HepG2 (cell line): ENCODE results near the gene CCDC66.

Source experiments
- CTCF ChIP-seq: sonication (generic); formaldehyde crosslinking; IDR thresholded peaks from 2 replicates; pipeline ENCODE4 v1.5.0; 2020; ENCODE audit warnings: mild to moderate bottlenecking, missing genetic modification reagents, moderate library complexity
- ELF4 ChIP-seq: sonication (generic); formaldehyde crosslinking; IDR thresholded peaks from 2 replicates; pipeline ENCODE4 v1.5.0; 2020; ENCODE audit warnings: missing genetic modification reagents, mild to moderate bottlenecking, moderate library complexity, borderline replicate concordance
- PHF21A ChIP-seq: sonication (generic); formaldehyde crosslinking; IDR thresholded peaks from 2 replicates; pipeline ENCODE4 v1.5.0; 2020; ENCODE audit warnings: mild to moderate bottlenecking, missing genetic modification reagents
- PRPF4 ChIP-seq: fragments of 200-400 bp; formaldehyde crosslinking; IDR thresholded peaks from 2 replicates; pipeline ENCODE4 v1.6.1; 2016; ENCODE audit warnings: low read length, low read depth; ENCODE audit not compliant: poor library complexity, severe bottlenecking
- RAD21 ChIP-seq: fragments of 450-650 bp; formaldehyde crosslinking; IDR thresholded peaks from 2 replicates; pipeline ENCODE4 v1.5.0; 2020; ENCODE audit warnings: mild to moderate bottlenecking
- ZNF431 ChIP-seq: sonication (generic); formaldehyde crosslinking; IDR thresholded peaks from 2 replicates; pipeline ENCODE4 v1.9.0; 2022; ENCODE audit warnings: missing genetic modification reagents, low read depth, mild to moderate bottlenecking, borderline replicate concordance
- ZNF563 ChIP-seq: sonication (generic); formaldehyde crosslinking; IDR thresholded peaks from 2 replicates; pipeline ENCODE4 v1.8.0; 2022; ENCODE audit warnings: mild to moderate bottlenecking, moderate library complexity, missing genetic modification reagents

GRCh38 chr3:56629047-56629446, 72.1 kb downstream of the CCDC66 start:
- TF ChIP-seq RAD21 (CRISPR knock-in tag) (no peak), PRPF4 (no peak), ZNF431 (CRISPR knock-in tag) (no peak), CTCF (CRISPR knock-in tag) (no peak), ELF4 (CRISPR knock-in tag) (no peak), PHF21A (no peak), ZNF563 (CRISPR knock-in tag) (no peak)
